ENCODE measurements around the gene SLC12A8. TPM values are rescaled to one million over a fixed set of nuclear protein-coding genes. Genes with fewer than 3 reads are reported as not detected.

The SLC12A8 gene
- total and polyA plus RNA-seq, 2 donors (not counting 1 experiment from before 2014, with no cell fraction given) = 15.1 to 19.5 TPM

- no peak for TF ChIP-seq CTCF (conservative IDR thresholded peaks at IDR 0.05 in 1 of 2, IDR thresholded peaks at IDR 0.05 in 1 of 2; ENCODE audit: low read depth in 1 of 2, low read length in 2 of 2)
- TF ChIP-seq EZH2 (IDR thresholded peaks at IDR 0.05; ENCODE audit: low read length, missing control alignments) = no peak
- H3K4me2 ChIP-seq (ENCODE audit: extremely low read depth, insufficient read depth, low read length) = no peak overlapping the region
- H3K4me3 ChIP-seq (replicated peaks in 1 of 4; ENCODE audit: control extremely low read depth in 1 of 4, insufficient read depth in 1 of 4, low read depth in 3 of 4, low read length in 4 of 4) = no peak overlapping the region
- H3K4me1 ChIP-seq (ENCODE audit: control insufficient read depth, extremely low read depth, insufficient read depth, low read length) = peaks cover 23% of the 10 kb centered on the region
- no peaks in the 10 kb centered on the region for H3K9me3 ChIP-seq (ENCODE audit: control insufficient read depth, insufficient read depth, low read depth, low read length)
- peak; percentile 80 to 91 for DNase-seq (ENCODE audit: low read depth in 2 of 2)
- no peak overlapping the region for H3K9ac ChIP-seq (ENCODE audit: insufficient read depth, low read length)
- H3K79me2 ChIP-seq (ENCODE audit: control insufficient read depth, insufficient read depth, low read length) = no peaks in the 10 kb centered on the region
- no peaks in the 10 kb centered on the region for H4K20me1 ChIP-seq (ENCODE audit: control insufficient read depth, extremely low read depth, insufficient read depth, low read length)
- peak overlapping the region; percentile 41 for H3K27ac ChIP-seq (ENCODE audit: insufficient read depth, low read length)
- H3K36me3 ChIP-seq (ENCODE audit: control insufficient read depth, insufficient read depth, low read length) = no peaks in the 10 kb centered on the region
- no peaks in the 10 kb centered on the region for H3K27me3 ChIP-seq (ENCODE audit: control insufficient read depth, insufficient read depth, low read length)
- H2AFZ ChIP-seq (ENCODE audit: low read length) = no peak overlapping the region
These were observed 75.1 kb downstream of the SLC12A8 start for GRCh38 chr3:125137358-125138033.

DNA sequence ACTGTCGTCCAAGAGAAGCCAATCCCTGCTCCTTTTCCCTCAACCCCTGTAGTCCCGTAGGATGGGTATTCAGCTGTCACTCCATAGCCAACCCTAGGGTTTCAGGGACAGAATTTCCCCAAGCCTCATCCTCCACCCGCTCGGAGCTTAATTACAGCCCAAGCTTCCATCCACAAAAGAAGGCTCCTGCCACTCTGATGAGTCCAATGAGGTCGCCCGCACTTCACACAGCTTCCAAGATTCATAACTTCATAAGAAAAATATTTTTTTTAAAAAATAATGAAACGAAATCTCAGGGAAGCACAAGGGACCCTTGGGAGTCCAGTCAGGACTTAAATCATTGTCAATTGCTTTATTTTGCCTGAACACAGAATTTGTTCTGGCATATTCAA is 75.6 kb downstream of the SLC12A8 start:
- no peaks in the 10 kb centered on the region for H4K20me1 ChIP-seq (ENCODE audit: control insufficient read depth, extremely low read depth, insufficient read depth, low read length)
- H3K27ac ChIP-seq (ENCODE audit: insufficient read depth, low read length) = peak overlapping the region; percentile 41
- H2AFZ ChIP-seq (ENCODE audit: low read length) = no peak overlapping the region
- no peak for DNase-seq (ENCODE audit: low read depth in 2 of 2)
- no peaks in the 10 kb centered on the region for H3K36me3 ChIP-seq (ENCODE audit: control insufficient read depth, insufficient read depth, low read length)
- no peaks in the 10 kb centered on the region for H3K27me3 ChIP-seq (ENCODE audit: control insufficient read depth, insufficient read depth, low read length)
- no peak overlapping the region for H3K4me3 ChIP-seq (replicated peaks in 1 of 4; ENCODE audit: control extremely low read depth in 1 of 4, insufficient read depth in 1 of 4, low read depth in 3 of 4, low read length in 4 of 4)
- TF ChIP-seq EZH2 (IDR thresholded peaks at IDR 0.05; ENCODE audit: low read length, missing control alignments) (no peak), CTCF (conservative IDR thresholded peaks at IDR 0.05 in 1 of 2, IDR thresholded peaks at IDR 0.05 in 1 of 2; ENCODE audit: low read depth in 1 of 2, low read length in 2 of 2) (no peak)
- no peak overlapping the region for H3K4me2 ChIP-seq (ENCODE audit: extremely low read depth, insufficient read depth, low read length)
- no peaks in the 10 kb centered on the region for H3K79me2 ChIP-seq (ENCODE audit: control insufficient read depth, insufficient read depth, low read length)
- no peak overlapping the region for H3K9ac ChIP-seq (ENCODE audit: insufficient read depth, low read length)
- H3K4me1 ChIP-seq (ENCODE audit: control insufficient read depth, extremely low read depth, insufficient read depth, low read length) = peaks cover 22% of the 10 kb centered on the region
- H3K9me3 ChIP-seq (ENCODE audit: control insufficient read depth, insufficient read depth, low read depth, low read length) = no peaks in the 10 kb centered on the region

GRCh38 chr3:125136515-125136914 is 76.0 kb downstream of the SLC12A8 start:
- H3K4me1 ChIP-seq (ENCODE audit: control insufficient read depth, extremely low read depth, insufficient read depth, low read length) = peaks cover 19% of the 10 kb centered on the region
- peak overlapping the region; percentile 41 for H3K27ac ChIP-seq (ENCODE audit: insufficient read depth, low read length)
- no peak overlapping the region for H3K9ac ChIP-seq (ENCODE audit: insufficient read depth, low read length)
- H3K4me2 ChIP-seq (ENCODE audit: extremely low read depth, insufficient read depth, low read length) = no peak overlapping the region
- no peaks in the 10 kb centered on the region for H3K36me3 ChIP-seq (ENCODE audit: control insufficient read depth, insufficient read depth, low read length)
- no peak for DNase-seq (ENCODE audit: low read depth in 2 of 2)
- H3K79me2 ChIP-seq (ENCODE audit: control insufficient read depth, insufficient read depth, low read length) = no peaks in the 10 kb centered on the region
- no peaks in the 10 kb centered on the region for H3K9me3 ChIP-seq (ENCODE audit: control insufficient read depth, insufficient read depth, low read depth, low read length)
- H4K20me1 ChIP-seq (ENCODE audit: control insufficient read depth, extremely low read depth, insufficient read depth, low read length) = no peaks in the 10 kb centered on the region
- H2AFZ ChIP-seq (ENCODE audit: low read length) = no peak overlapping the region
- H3K4me3 ChIP-seq (replicated peaks in 1 of 4; ENCODE audit: control extremely low read depth in 1 of 4, insufficient read depth in 1 of 4, low read depth in 3 of 4, low read length in 4 of 4) = no peak overlapping the region
- TF ChIP-seq EZH2 (IDR thresholded peaks at IDR 0.05; ENCODE audit: low read length, missing control alignments) = no peak
- TF ChIP-seq CTCF (conservative IDR thresholded peaks at IDR 0.05 in 1 of 2, IDR thresholded peaks at IDR 0.05 in 1 of 2; ENCODE audit: low read depth in 1 of 2, low read length in 2 of 2) = no peak
- no peaks in the 10 kb centered on the region for H3K27me3 ChIP-seq (ENCODE audit: control insufficient read depth, insufficient read depth, low read length)
